GM21447 (cell line): ENCODE data around the gene DNMT3L.
"Not testable (repeated sequence)": the region's sequence is repeated elsewhere in the genome, so short reads cannot be mapped to it uniquely, and the experiment has no call there.

Experiments used
- ATAC-seq: cut with Tn5 transposase; IDR thresholded peaks from one replicate; pipeline ENCODE4 v1.9.1; 2021; ENCODE audit not compliant: unreplicated experiment

Gene DNMT3L

GRCh38 chr21:44249204-44250037, 12.3 kb downstream of the DNMT3L start:
- ATAC-seq: not testable (repeated sequence)

- ATAC-seq: not testable (repeated sequence)
These were observed 13.8 kb downstream of the DNMT3L start for GRCh38 chr21:44247904-44248303.

GRCh38 chr21:44243980-44244379, 17.7 kb downstream of the DNMT3L start:
- peak; percentile 54 for ATAC-seq

GRCh38 chr21:44241281-44241680, 20.4 kb downstream of the DNMT3L start:
- ATAC-seq: peak; percentile 38

- peak; percentile 39 for ATAC-seq
These were observed 20.9 kb downstream of the DNMT3L start, which contains the start of gene ICOSLG for GRCh38 chr21:44240842-44241241. Gene ICOSLG (minus strand): TSS chr21:44240943. CDS start chr21:44240817, 126 bp downstream.

GRCh38 chr21:44240353-44240752, 21.3 kb downstream of the DNMT3L start:
- ATAC-seq: not testable (repeated sequence)

- not testable (repeated sequence) for ATAC-seq
These were observed 32.1 kb downstream of the DNMT3L start for GRCh38 chr21:44229561-44229960.

- ATAC-seq: not testable (repeated sequence)
These were observed 33.6 kb downstream of the DNMT3L start for GRCh38 chr21:44228109-44228508.

- ATAC-seq: not testable (repeated sequence)
These were observed 34.1 kb downstream of the DNMT3L start for GRCh38 chr21:44227614-44228013.

GRCh38 chr21:44225605-44226004, 36.1 kb downstream of the DNMT3L start:
- ATAC-seq: not testable (repeated sequence)

GRCh38 chr21:44223334-44223733, 38.4 kb downstream of the DNMT3L start:
- not testable (repeated sequence) for ATAC-seq

GRCh38 chr21:44220674-44221073, 41.0 kb downstream of the DNMT3L start:
- ATAC-seq: not testable (repeated sequence)

- not testable (repeated sequence) for ATAC-seq
These were observed 43.2 kb downstream of the DNMT3L start for GRCh38 chr21:44218461-44218860.

- not testable (repeated sequence) for ATAC-seq
These were observed 49.7 kb downstream of the DNMT3L start for GRCh38 chr21:44211978-44212377.

GRCh38 chr21:44211574-44211973, 50.1 kb downstream of the DNMT3L start:
- ATAC-seq: not testable (repeated sequence)

GRCh38 chr21:44207860-44208646, 53.6 kb downstream of the DNMT3L start:
- not testable (repeated sequence) for ATAC-seq

- ATAC-seq: peak; percentile 67
These were observed 54.7 kb downstream of the DNMT3L start for GRCh38 chr21:44206698-44207676.

- not testable (repeated sequence) for ATAC-seq
These were observed 55.5 kb downstream of the DNMT3L start for GRCh38 chr21:44206187-44206586.

GRCh38 chr21:44202590-44203299, 59.0 kb downstream of the DNMT3L start:
- not testable (repeated sequence) for ATAC-seq

- not testable (repeated sequence) for ATAC-seq
These were observed 61.7 kb downstream of the DNMT3L start for GRCh38 chr21:44199997-44200396.
